Hepatocyte (in vitro differentiated cells): ENCODE data around the gene TFDP2. TPM values are rescaled to one million over a fixed set of nuclear protein-coding genes. Genes with fewer than 3 reads are reported as not detected.

Experiments used
- DNase-seq: peaks from one replicate; pipeline ENCODE4 v3.0.0-alpha.2; 2016; ENCODE audit warnings: low spot score
- H2AFZ ChIP-seq: fragments of 200-600 bp; sonication (generic); 2 replicates; pipeline ENCODE4 v1.6.0; 2016; ENCODE audit warnings: antibody characterized with exemption, mild to moderate bottlenecking
- H3K27ac ChIP-seq: fragments of 200-600 bp; sonication (generic); 2 replicates; pipeline ENCODE4 v1.5.1; 2016; ENCODE audit warnings: mild to moderate bottlenecking
- H3K27me3 ChIP-seq: fragments of 200-600 bp; sonication (generic); 2 replicates; pipeline ENCODE4 v1.6.1; 2016
- H3K36me3 ChIP-seq: fragments of 200-600 bp; sonication (generic); replicated peaks from 2 replicates; pipeline ENCODE4 v1.5.1; 2016; ENCODE audit warnings: low read depth; ENCODE audit not compliant: insufficient read depth
- H3K4me1 ChIP-seq: fragments of 200-600 bp; sonication (generic); 2 replicates; pipeline ENCODE4 v1.5.1; 2016; ENCODE audit warnings: mild to moderate bottlenecking, moderate library complexity; ENCODE audit not compliant: insufficient read depth
- H3K4me2 ChIP-seq: fragments of 200-600 bp; sonication (generic); 2 replicates; pipeline ENCODE4 v1.6.0; 2016
- H3K4me3 ChIP-seq: fragments of 200-600 bp; sonication (generic); 2 replicates; pipeline ENCODE4 v1.5.1; 2016; ENCODE audit warnings: mild to moderate bottlenecking
- H3K79me2 ChIP-seq: fragments of 200-600 bp; sonication (generic); 2 replicates; pipeline ENCODE4 v1.6.0; 2017; ENCODE audit warnings: mild to moderate bottlenecking
- H3K9me2 ChIP-seq: fragments of 200-600 bp; sonication (generic); replicated peaks from 2 replicates; pipeline ENCODE4 v1.6.0; 2017; ENCODE audit warnings: mild to moderate bottlenecking; ENCODE audit not compliant: insufficient read depth
- H3K9me3 ChIP-seq: fragments of 200-600 bp; sonication (generic); 2 replicates; pipeline ENCODE4 v1.5.1; 2016; ENCODE audit warnings: low read depth, mild to moderate bottlenecking
- H4K20me1 ChIP-seq: fragments of 200-600 bp; sonication (generic); 2 replicates; pipeline ENCODE4 v1.6.0; 2016; ENCODE audit warnings: mild to moderate bottlenecking; ENCODE audit not compliant: insufficient read depth, poor library complexity, severe bottlenecking
- CTCF ChIP-seq: fragments of 200-600 bp; sonication (generic); IDR thresholded peaks from 2 replicates; pipeline ENCODE4 v1.5.1; 2016; ENCODE audit warnings: antibody characterized with exemption, mild to moderate bottlenecking; ENCODE audit not compliant: poor library complexity
- EZH2 ChIP-seq: fragments of 200-600 bp; sonication (generic); IDR thresholded peaks from 2 replicates; pipeline ENCODE4 v1.6.1; 2016; ENCODE audit warnings: antibody characterized with exemption, mild to moderate bottlenecking, borderline replicate concordance
- EZH2phosphoT487 ChIP-seq: fragments of 200-600 bp; sonication (generic); IDR thresholded peaks from one replicate; pipeline ENCODE4 v1.6.1; 2018; ENCODE audit warnings: antibody characterized with exemption, mild to moderate bottlenecking, low read depth, moderate library complexity; ENCODE audit not compliant: unreplicated experiment, severe bottlenecking
- WGBS: methylation state at CpG from one replicate; pipeline ENCODE4 v1.1.6; 2016; ENCODE audit warnings: low lambda C conversion rate; ENCODE audit errors: missing lambda C conversion rate; 5-methylcytosine and 5-hydroxymethylcytosine counted together
- polyA plus RNA-seq: library from polyadenylated mRNA; unstranded; fragments of >200 nt; fragmentation: Nextera tagmentation; extraction: Ambion mirVana; gene quantifications from 2 replicates; pipeline ENCODE4 v1.2.1, GENCODE V29; 2016
- total RNA-seq: library from RNA; depleted of rRNA; stranded (reverse); fragments of >200 nt; gene quantifications from 2 replicates; pipeline ENCODE4 v1.2.3, GENCODE V29; 2014

The TFDP2 gene
- total and polyA plus RNA-seq, 2 experiments from 2014 or later = 57.6 to 61.6 TPM

GRCh38 chr3:142013993-142014392 lies 135.4 kb downstream of the TFDP2 start:
- no peak overlapping the region for H3K4me3 ChIP-seq
- no peaks in the 10 kb centered on the region for H3K27me3 ChIP-seq
- H3K36me3 ChIP-seq = no peaks in the 10 kb centered on the region
- peaks cover 40% of the 10 kb centered on the region for H3K79me2 ChIP-seq
- no peaks in the 10 kb centered on the region for H3K4me1 ChIP-seq
- H3K9me2 ChIP-seq = no peaks in the 10 kb centered on the region
- DNase-seq = no peak
- TF ChIP-seq EZH2phosphoT487 (no peak), CTCF (no peak), EZH2 (no peak)
- WGBS = 95% methylated on average over 2 of the region's 2 CpGs
- H4K20me1 ChIP-seq = no peaks in the 10 kb centered on the region
- no peak overlapping the region for H2AFZ ChIP-seq
- no peak overlapping the region for H3K27ac ChIP-seq
- no peaks in the 10 kb centered on the region for H3K9me3 ChIP-seq
- no peak overlapping the region for H3K4me2 ChIP-seq

DNA sequence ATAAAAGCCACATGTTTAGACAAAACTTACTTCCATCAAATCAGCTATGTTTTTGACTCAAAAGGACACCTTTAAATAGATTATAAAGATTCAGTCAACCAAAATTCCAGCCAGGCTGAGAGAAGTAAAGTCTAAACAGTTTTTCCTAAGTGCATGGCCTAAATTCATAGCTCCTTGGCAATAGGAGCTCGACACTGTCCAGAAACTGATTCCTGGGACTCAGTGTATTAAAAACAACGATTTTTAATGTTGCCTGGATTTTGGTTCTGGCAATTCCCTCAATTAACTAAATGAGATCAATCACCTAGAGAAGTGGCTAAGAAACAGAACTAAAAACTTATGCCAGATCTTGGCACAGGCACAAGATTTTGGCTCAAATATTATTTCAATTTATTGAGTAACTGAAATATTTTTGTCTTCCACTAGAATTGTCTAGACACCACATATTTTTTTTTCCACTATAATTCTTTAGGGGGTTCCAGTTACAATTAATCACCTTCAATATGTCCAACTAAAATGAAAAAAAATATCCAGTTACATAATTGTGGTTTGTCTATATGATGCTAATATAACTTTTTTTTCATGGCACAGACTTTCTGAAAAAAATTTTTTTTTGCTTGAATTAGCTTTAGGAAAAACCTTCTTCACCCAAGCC lies 135.9 kb downstream of the TFDP2 start:
- 76% methylated on average over 2 of the region's 2 CpGs for WGBS

GRCh38 chr3:142009029-142009428 lies 140.3 kb downstream of the TFDP2 start:
- H3K4me2 ChIP-seq = no peak overlapping the region
- H3K27me3 ChIP-seq = no peaks in the 10 kb centered on the region
- H2AFZ ChIP-seq = no peak overlapping the region
- H3K9me3 ChIP-seq = no peaks in the 10 kb centered on the region
- no peak overlapping the region for H3K27ac ChIP-seq
- WGBS = 81% methylated on average over 1 of the region's 1 CpG
- DNase-seq = no peak
- H3K4me1 ChIP-seq = no peaks in the 10 kb centered on the region
- H4K20me1 ChIP-seq = no peaks in the 10 kb centered on the region
- no peak overlapping the region for H3K4me3 ChIP-seq
- peaks cover 24% of the 10 kb centered on the region for H3K79me2 ChIP-seq
- no peaks in the 10 kb centered on the region for H3K9me2 ChIP-seq
- H3K36me3 ChIP-seq = no peaks in the 10 kb centered on the region
- TF ChIP-seq EZH2 = no peak
- TF ChIP-seq CTCF = no peak
- no peak for TF ChIP-seq EZH2phosphoT487

More for the DNA sequence above, 135.9 kb downstream of the TFDP2 start:
- no peaks in the 10 kb centered on the region for H3K36me3 ChIP-seq
- no peak for DNase-seq
- H4K20me1 ChIP-seq = no peaks in the 10 kb centered on the region
- H2AFZ ChIP-seq = no peak overlapping the region
- no peaks in the 10 kb centered on the region for H3K9me3 ChIP-seq
- no peak overlapping the region for H3K4me2 ChIP-seq
- H3K27ac ChIP-seq = no peak overlapping the region
- H3K4me1 ChIP-seq = no peaks in the 10 kb centered on the region
- H3K4me3 ChIP-seq = no peak overlapping the region
- no peak for TF ChIP-seq EZH2
- no peak for TF ChIP-seq CTCF
- TF ChIP-seq EZH2phosphoT487 = no peak
- no peaks in the 10 kb centered on the region for H3K27me3 ChIP-seq
- peaks cover 44% of the 10 kb centered on the region for H3K79me2 ChIP-seq
- no peaks in the 10 kb centered on the region for H3K9me2 ChIP-seq
